Naive thymus-derived CD8-positive, alpha-beta T cell (primary cell): Measurements from ENCODE around the gene PRPS1L1. TPM values are rescaled to one million over a fixed set of nuclear protein-coding genes. Genes with fewer than 3 reads are reported as not detected.

ENCODE experiments used
- ATAC-seq, 2 donors: fragments of 150-1000 bp; cut with Tn5 transposase in 1 of 2; sonication (Bioruptor Pico), chemical (Tn5 transposase) in 1 of 2; 1 replicate in 1 of 2; 2 replicates in 1 of 2; pipeline ENCODE4 v1.10.0; 2021; ENCODE audit warnings: mild to moderate bottlenecking in 2 of 2, moderate library complexity in 2 of 2
- POLR2A ChIA-PET: fragments of 350-600 bp; sonication (Branson Sonifier 250); formaldehyde crosslinking; loops from one replicate; lab custom pipeline; 2021; ENCODE audit warnings: antibody characterized with exemption; lab: Charles Lee
- DNase-seq, 10 donors: peaks; one replicate each; pipeline versions ENCODE4 v3.0.0 to v3.0.0-alpha.2; 2020 to 2022
- H3K27ac Mint-ChIP-seq, 10 donors: one replicate each; pipeline ENCODE4 v1.8.0; 2020 to 2022; ENCODE audit warnings: mild to moderate bottlenecking in 10 of 10, mixed read lengths in 10 of 10, moderate library complexity in 4 of 10, inconsistent platforms in 1 of 10
- H3K27me3 Mint-ChIP-seq, 5 donors: one replicate each; pipeline ENCODE4 v1.8.0; 2021 to 2022; ENCODE audit warnings: mixed read lengths in 5 of 5
- H3K36me3 Mint-ChIP-seq, 3 donors: one replicate each; pipeline ENCODE4 v1.8.0; 2020 to 2022; ENCODE audit warnings: mixed read lengths in 3 of 3, mild to moderate bottlenecking in 2 of 3, inconsistent platforms in 1 of 3
- H3K4me1 Mint-ChIP-seq, 4 donors: one replicate each; pipeline ENCODE4 v1.8.0; 2021 to 2022; ENCODE audit warnings: mixed read lengths in 4 of 4
- H3K4me3 Mint-ChIP-seq, 10 donors: one replicate each; pipeline ENCODE4 v1.8.0; 2020 to 2022; ENCODE audit warnings: mild to moderate bottlenecking in 10 of 10, mixed read lengths in 10 of 10, moderate library complexity in 6 of 10, inconsistent platforms in 1 of 10
- H3K9me3 Mint-ChIP-seq, 9 donors: one replicate each; pipeline ENCODE4 v1.8.0; 2020 to 2022; ENCODE audit warnings: mixed read lengths in 9 of 9, mild to moderate bottlenecking in 3 of 9, inconsistent platforms in 1 of 9, moderate library complexity in 1 of 9
- polyA plus RNA-seq, 3 donors: library from polyadenylated mRNA; unstranded; fragments of 300-500 nt; fragmentation: Illumina TruSeq; gene quantifications; one replicate each; pipeline ENCODE4 v1.2.3, GENCODE V29; 2021
- total RNA-seq, 8 experiments: library from RNA in 2 of 8; stranded (reverse) in 2 of 8; gene quantifications; one replicate each; pipeline ENCODE4 v1.2.3 and lab custom pipeline; 2021 to 2026

Gene PRPS1L1
- total and polyA plus RNA-seq, 5 experiments from 2014 or later: not detected

GRCh38 chr7:18003286-18003994, 24.2 kb downstream of the PRPS1L1 start:
- no peak for ATAC-seq
- Mint-ChIP-seq H3K9me3 (peaks cover 0 to 18% (median 3%) of the 10 kb centered on the region in 9 donors), H3K27me3 (peaks cover 0 to 3% (median 0%) of the 10 kb centered on the region in 5 donors), H3K4me3 (no peak overlapping the region), H3K27ac (no peak overlapping the region), H3K36me3 (no peaks in the 10 kb centered on the region), H3K4me1 (no peaks in the 10 kb centered on the region)
- DNase-seq: no peak
- POLR2A ChIA-PET: no interaction called here

GRCh38 chr7:17998692-17999091, 29.0 kb downstream of the PRPS1L1 start:
- no peak for DNase-seq
- POLR2A ChIA-PET: no interaction called here
- H3K9me3 Mint-ChIP-seq: peaks cover 0 to 13% (median 2%) of the 10 kb centered on the region in 9 donors
- H3K4me3 Mint-ChIP-seq: no peak overlapping the region
- no peak overlapping the region for H3K27ac Mint-ChIP-seq
- ATAC-seq: no peak
- H3K36me3 Mint-ChIP-seq: no peaks in the 10 kb centered on the region
- H3K27me3 Mint-ChIP-seq: peaks cover 0 to 3% (median 0%) of the 10 kb centered on the region in 5 donors
- no peaks in the 10 kb centered on the region for H3K4me1 Mint-ChIP-seq

DNA sequence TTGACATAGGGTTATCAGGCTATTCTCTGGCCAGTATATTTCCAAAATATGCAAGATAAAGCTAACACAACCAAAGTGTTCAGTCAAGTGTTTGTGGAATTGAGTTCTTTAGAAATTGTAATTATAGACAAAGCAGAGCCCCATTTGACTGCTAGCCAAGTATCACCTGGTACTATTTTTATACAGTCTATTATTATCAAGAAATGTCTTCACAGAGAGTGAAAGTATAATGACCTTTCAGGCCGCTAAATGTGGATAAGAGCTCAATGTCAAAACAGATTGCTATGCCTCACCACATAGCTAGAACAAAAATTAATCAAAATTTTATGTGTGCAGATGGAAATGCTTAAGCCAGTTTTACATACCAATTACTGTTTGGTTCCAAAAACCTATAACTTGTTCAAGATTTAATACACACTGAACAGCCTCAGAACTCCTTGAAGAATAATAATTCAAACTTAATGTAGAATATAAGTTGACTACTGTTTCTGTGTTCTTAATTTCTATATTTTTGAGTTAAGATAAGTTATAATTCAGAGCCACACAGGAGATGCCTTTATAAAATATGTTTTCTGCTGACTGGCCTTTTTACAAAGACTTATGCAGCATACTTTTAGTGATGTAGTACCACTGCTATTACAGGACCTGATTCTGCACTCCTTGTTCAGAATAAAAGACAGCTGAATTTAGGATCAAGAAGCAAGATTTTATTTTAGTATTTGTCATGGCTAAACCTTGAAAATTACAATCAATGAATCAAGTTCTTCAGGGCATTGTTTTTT, 31.0 kb downstream of the PRPS1L1 start:
- Mint-ChIP-seq H3K4me1 (peaks cover 0 to 4% (median 0%) of the 10 kb centered on the region in 4 donors), H3K4me3 (no peak overlapping the region)
- DNase-seq: no peak

GRCh38 chr7:17996040-17996439, 31.6 kb downstream of the PRPS1L1 start:
- Mint-ChIP-seq H3K9me3 (peaks cover 0 to 10% (median 2%) of the 10 kb centered on the region in 9 donors), H3K27ac (no peak overlapping the region), H3K4me1 (peaks cover 0 to 4% (median 0%) of the 10 kb centered on the region in 4 donors), H3K4me3 (no peak overlapping the region), H3K27me3 (peaks cover 0 to 7% (median 2%) of the 10 kb centered on the region in 5 donors), H3K36me3 (no peaks in the 10 kb centered on the region)
- POLR2A ChIA-PET: no interaction called here
- DNase-seq (no peak), ATAC-seq (no peak)

More for the DNA sequence above, 31.0 kb downstream of the PRPS1L1 start:
- POLR2A ChIA-PET: no interaction called here
- peaks cover 0 to 13% (median 2%) of the 10 kb centered on the region in 9 donors for H3K9me3 Mint-ChIP-seq
- H3K27ac Mint-ChIP-seq: no peak overlapping the region
- no peak for ATAC-seq
- peaks cover 0 to 7% (median 3%) of the 10 kb centered on the region in 5 donors for H3K27me3 Mint-ChIP-seq
- H3K36me3 Mint-ChIP-seq: no peaks in the 10 kb centered on the region

DNA sequence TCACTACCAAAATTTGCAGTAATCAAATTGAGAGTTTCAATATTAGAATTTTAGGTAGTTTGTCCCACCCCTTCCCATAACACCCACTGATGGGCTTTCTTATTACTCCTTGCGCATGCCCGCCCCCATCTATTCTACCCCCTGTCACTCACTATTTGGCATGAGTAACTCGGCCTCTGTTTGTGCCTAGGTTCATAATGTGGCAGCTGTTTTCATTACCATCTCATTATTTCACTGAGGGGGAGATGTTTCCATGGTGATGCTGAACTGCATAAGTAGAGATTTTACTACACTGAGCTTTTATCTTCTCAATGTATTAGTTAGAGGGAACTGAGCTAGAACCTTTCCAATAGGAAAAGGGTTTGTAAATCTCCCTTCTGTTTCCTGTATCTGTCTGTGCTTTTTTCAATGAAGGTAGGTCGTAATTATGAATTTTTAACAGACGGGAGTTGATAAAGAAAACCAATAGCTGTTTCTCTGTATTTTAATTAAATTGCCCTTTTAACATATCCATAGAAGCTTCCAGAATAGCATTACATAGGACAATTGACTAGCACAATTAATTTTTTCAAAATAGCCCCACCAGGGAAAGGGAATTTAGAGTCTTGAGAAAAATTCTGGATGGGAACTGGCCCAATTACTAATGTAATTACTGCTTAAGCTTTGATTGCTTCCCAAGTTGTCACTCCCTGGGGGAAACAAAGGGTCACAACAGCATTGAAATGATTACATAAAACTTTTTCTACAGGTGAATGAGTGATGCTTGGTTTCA, 33.4 kb downstream of the PRPS1L1 start:
- POLR2A ChIA-PET: no interaction called here
- no peak for ATAC-seq
- no peak overlapping the region for H3K4me3 Mint-ChIP-seq

GRCh38 chr7:17991866-17992648, 35.6 kb downstream of the PRPS1L1 start:
- H3K27me3 Mint-ChIP-seq: peaks cover 0 to 9% (median 3%) of the 10 kb centered on the region in 5 donors
- no peak overlapping the region for H3K27ac Mint-ChIP-seq
- DNase-seq (peak in 2 of 10 donors; percentile 3 to 20), ATAC-seq (no peak)
- no peaks in the 10 kb centered on the region for H3K9me3 Mint-ChIP-seq
- H3K36me3 Mint-ChIP-seq: no peaks in the 10 kb centered on the region
- H3K4me1 Mint-ChIP-seq: peaks cover 0 to 4% (median 0%) of the 10 kb centered on the region in 4 donors
- no peak overlapping the region for H3K4me3 Mint-ChIP-seq
- POLR2A ChIA-PET: no interaction called here

More for the DNA sequence above, 33.4 kb downstream of the PRPS1L1 start:
- peaks cover 0 to 4% (median 0%) of the 10 kb centered on the region in 4 donors for H3K4me1 Mint-ChIP-seq
- H3K36me3 Mint-ChIP-seq: no peaks in the 10 kb centered on the region
- DNase-seq: no peak
- H3K9me3 Mint-ChIP-seq: peaks cover 0 to 7% (median 2%) of the 10 kb centered on the region in 9 donors
- no peak overlapping the region for H3K27ac Mint-ChIP-seq
- H3K27me3 Mint-ChIP-seq: peaks cover 0 to 7% (median 0%) of the 10 kb centered on the region in 5 donors

- ATAC-seq (no peak), DNase-seq (no peak)
- peaks cover 0 to 12% (median 5%) of the 10 kb centered on the region in 5 donors for H3K27me3 Mint-ChIP-seq
- H3K36me3 Mint-ChIP-seq: no peaks in the 10 kb centered on the region
- no peak overlapping the region for H3K4me3 Mint-ChIP-seq
- no peaks in the 10 kb centered on the region for H3K9me3 Mint-ChIP-seq
- H3K27ac Mint-ChIP-seq: no peak overlapping the region
- peaks cover 0 to 4% (median 0%) of the 10 kb centered on the region in 4 donors for H3K4me1 Mint-ChIP-seq
- POLR2A ChIA-PET: no interaction called here
Observed at GRCh38 chr7:17990761-17991160, 36.9 kb downstream of the PRPS1L1 start.

GRCh38 chr7:17989546-17989945, 38.1 kb downstream of the PRPS1L1 start:
- ATAC-seq (no peak), DNase-seq (no peak)
- POLR2A ChIA-PET: no interaction called here
- no peak overlapping the region for H3K4me3 Mint-ChIP-seq
- no peaks in the 10 kb centered on the region for H3K36me3 Mint-ChIP-seq
- no peak overlapping the region for H3K27ac Mint-ChIP-seq
- peaks cover 0 to 12% (median 7%) of the 10 kb centered on the region in 5 donors for H3K27me3 Mint-ChIP-seq
- peaks cover 0 to 4% (median 0%) of the 10 kb centered on the region in 4 donors for H3K4me1 Mint-ChIP-seq
- no peaks in the 10 kb centered on the region for H3K9me3 Mint-ChIP-seq

DNA sequence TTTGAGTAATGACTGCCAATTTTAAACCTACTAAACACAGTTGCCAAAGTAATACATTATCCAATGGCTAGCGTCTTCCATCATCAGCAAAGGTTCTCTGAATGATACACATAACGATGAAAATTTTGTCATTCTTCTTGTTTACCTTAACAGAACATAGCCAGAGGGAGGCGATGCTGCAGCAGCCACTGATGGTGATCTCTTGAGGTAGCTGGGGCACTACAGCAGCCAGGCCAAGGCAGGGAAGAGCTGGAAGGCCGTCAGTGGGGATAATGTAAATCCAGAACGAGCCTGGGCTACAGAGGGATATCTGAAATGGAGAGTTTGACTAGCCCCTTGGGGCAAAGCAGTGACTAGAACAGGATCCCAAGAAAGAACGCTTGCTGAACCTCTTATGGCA, 38.8 kb downstream of the PRPS1L1 start:
- H3K4me1 Mint-ChIP-seq: peaks cover 0 to 4% (median 2%) of the 10 kb centered on the region in 4 donors
- no peak overlapping the region for H3K4me3 Mint-ChIP-seq
- peaks cover 0 to 12% (median 7%) of the 10 kb centered on the region in 5 donors for H3K27me3 Mint-ChIP-seq
- DNase-seq (no peak), ATAC-seq (no peak)
- no peaks in the 10 kb centered on the region for H3K36me3 Mint-ChIP-seq
- POLR2A ChIA-PET: no interaction called here
- H3K9me3 Mint-ChIP-seq: no peaks in the 10 kb centered on the region
- H3K27ac Mint-ChIP-seq: no peak overlapping the region

DNA sequence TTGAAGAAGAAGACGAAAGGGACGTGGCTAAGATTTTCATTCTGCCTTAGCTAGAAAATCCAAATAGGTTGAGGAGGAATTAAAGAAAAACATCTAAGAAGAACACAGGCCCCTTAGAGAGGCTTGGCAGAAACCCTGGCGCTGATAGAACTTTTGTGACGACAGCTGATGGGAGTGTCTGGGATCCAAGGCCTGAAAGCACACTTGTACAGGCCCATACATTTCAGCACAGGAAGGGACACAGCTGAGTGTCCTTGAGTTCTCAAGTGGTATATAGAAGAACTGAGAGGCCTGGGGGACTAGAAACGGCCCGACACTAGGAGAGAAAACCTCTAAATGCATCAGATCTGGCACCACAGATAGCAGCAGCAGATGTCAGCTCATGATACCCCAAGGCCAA, 39.5 kb downstream of the PRPS1L1 start:
- Mint-ChIP-seq H3K36me3 (no peaks in the 10 kb centered on the region), H3K9me3 (peaks cover 0 to 2% (median 0%) of the 10 kb centered on the region in 9 donors), H3K4me1 (peaks cover 2 to 5% (median 3%) of the 10 kb centered on the region in 4 donors), H3K27ac (peak overlapping the region in 1 of 10 donors; percentile 34), H3K4me3 (no peak overlapping the region), H3K27me3 (peaks cover 0 to 10% (median 7%) of the 10 kb centered on the region in 5 donors)
- ATAC-seq (no peak), DNase-seq (no peak)
- POLR2A ChIA-PET: no interaction called here

DNA sequence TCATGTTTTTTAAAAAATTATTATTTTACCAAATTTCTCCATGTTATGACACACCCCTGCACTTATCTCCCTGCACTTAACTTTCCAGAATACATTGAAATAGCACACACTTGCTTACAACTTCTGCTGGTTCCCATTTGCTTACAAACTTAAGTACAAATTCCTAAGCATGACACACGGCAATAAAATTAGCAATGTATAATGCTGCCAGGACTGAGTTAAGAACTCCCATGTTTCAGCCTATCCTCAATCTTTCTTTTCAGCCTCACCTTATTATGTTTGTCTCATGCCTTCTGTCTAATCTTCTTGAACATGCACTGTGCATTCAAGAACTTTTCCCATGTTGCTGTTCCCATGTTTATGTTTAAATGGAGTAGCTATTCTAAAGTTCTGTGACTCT, 40.8 kb downstream of the PRPS1L1 start:
- DNase-seq: no peak
- Mint-ChIP-seq H3K9me3 (peaks cover 0 to 6% (median 0%) of the 10 kb centered on the region in 9 donors), H3K36me3 (no peaks in the 10 kb centered on the region), H3K27ac (no peak overlapping the region), H3K4me1 (peaks cover 1 to 7% (median 2%) of the 10 kb centered on the region in 4 donors), H3K27me3 (peaks cover 0 to 9% (median 5%) of the 10 kb centered on the region in 5 donors), H3K4me3 (no peak overlapping the region)
- POLR2A ChIA-PET: no interaction called here
- no peak for ATAC-seq
